Glomerular endothelial cell (primary cell): ENCODE results near the gene KIAA1614. TPM values are rescaled to one million over a fixed set of nuclear protein-coding genes. Genes with fewer than 3 reads are reported as not detected.

Source experiments
- DNase-seq: peaks from one replicate; pipeline ENCODE4 v3.0.0-alpha.2; 2011; ENCODE audit warnings: low read depth, low spot score; ENCODE audit errors: extremely low read depth
- total RNA-seq: library from RNA; depleted of rRNA; stranded (reverse); fragments of >200 nt; gene quantifications from 2 replicates; pipeline ENCODE4 v1.2.3, GENCODE V29; 2015

KIAA1614 gene
- total RNA-seq, 1 donor from 2014 or later: 5.1 TPM

DNA sequence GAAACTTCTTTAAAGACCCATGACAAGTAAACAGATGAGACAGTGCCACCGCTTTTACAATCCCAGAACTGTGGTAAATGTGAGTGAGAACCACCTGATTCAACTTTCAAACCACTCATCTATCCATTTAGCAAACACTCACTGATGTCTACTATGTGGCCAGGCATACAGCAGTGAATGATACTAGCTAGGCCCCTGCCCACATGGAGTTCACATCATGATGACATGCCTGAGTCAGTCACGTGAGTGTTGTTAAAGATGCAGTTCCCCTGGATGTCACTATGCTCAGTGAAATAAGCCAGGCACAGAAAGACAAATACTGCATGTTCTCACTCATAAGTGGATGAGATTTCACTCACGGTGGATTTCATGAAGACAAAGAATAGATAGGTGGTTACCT, 81.6 kb downstream of the KIAA1614 start:
- DNase-seq: no peak

DNA sequence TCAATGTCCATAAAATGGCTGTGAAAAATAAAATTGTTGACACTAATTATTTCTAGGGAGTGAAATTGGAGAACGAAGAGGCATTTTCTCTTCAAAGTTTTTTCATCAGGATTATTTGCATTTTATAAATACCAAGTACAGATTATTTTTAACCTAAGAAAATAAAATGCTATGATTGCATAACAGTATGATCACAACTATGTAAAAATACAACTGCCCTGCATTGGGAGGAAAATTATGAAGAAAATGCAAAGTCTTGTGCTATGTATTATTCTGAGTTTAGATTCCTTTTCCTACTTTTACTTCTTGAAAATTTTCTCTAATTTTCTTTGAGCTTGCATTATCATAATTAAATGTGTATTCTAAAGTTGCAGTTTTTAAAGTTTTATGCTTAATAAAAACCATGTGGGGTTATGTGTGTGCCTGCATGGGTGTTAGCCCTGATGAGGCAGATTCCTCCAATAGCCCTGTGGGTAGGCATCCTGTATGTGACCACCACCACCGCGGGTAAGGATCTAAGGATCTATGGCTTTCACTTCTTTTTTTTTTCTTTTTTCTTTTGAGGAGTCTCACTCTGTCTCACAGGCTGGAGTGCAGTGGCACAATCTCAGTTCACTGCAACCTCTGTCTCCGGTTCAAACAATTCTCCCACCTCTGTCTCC, 85.3 kb downstream of the KIAA1614 start:
- DNase-seq: no peak

Other genes with a start within 250 kb of the KIAA1614 start
- gene STX6, start 110.0 kb downstream of the KIAA1614 start, total RNA-seq: 31.3 and 40.1 TPM in 2 replicates
- gene MR1, start 121.1 kb downstream of the KIAA1614 start, total RNA-seq: 1.2 and 2.4 TPM in 2 replicates
- gene IER5, start 175.8 kb downstream of the KIAA1614 start, total RNA-seq: 12.6 and 28.5 TPM in 2 replicates